HCT116 (cell line): ENCODE measurements around the gene FAM47A. TPM values are rescaled to one million over a fixed set of nuclear protein-coding genes. Genes with fewer than 3 reads are reported as not detected.

Source experiments
- ATAC-seq: fragments of 200-7000 bp; cut with Tn5 transposase; 2 replicates; pipeline ENCODE4 v1.9.1; 2020; ENCODE audit warnings: mild to moderate bottlenecking, moderate library complexity
- BruUV-seq: library from RNA; stranded (reverse); fragments of 400-500 nt; replicated peaks from 2 replicates; lab custom pipeline; 2021; lab: Mats Ljungman, UMichigan
- CTCF ChIA-PET: fragments of 300-600 bp; sonication (Branson Sonifier 250); formaldehyde crosslinking; loops from one replicate; lab custom pipeline; 2021; ENCODE audit warnings: antibody characterized with exemption; lab: Charles Lee
- POLR2A ChIA-PET: fragments of 300-600, 350-600 bp; sonication (Branson Sonifier 250); formaldehyde crosslinking; loops from one replicate; lab custom pipeline; 2021; ENCODE audit warnings: antibody characterized with exemption; lab: Charles Lee
- RAD21 ChIA-PET, 2 experiments: fragments of 300-600 bp; sonication (Branson Sonifier 250); formaldehyde crosslinking; loops; one replicate each; lab custom pipeline; 2023; ENCODE audit warnings: low total read pairs in 2 of 2; ENCODE audit not compliant: uncharacterized antibody in 2 of 2, unreplicated experiment in 2 of 2, low non-redundant PET in 1 of 2; lab: Charles Lee
- DNase-seq: peaks from one replicate; pipeline ENCODE4 v3.0.0-alpha.2; 2010; ENCODE audit warnings: low read depth, low spot score
- H2AFZ ChIP-seq: fragments of 200-600 bp; shearing (Covaris generic), sonication (generic); 2 replicates; pipeline ENCODE4 v1.6.1; 2017; ENCODE audit warnings: low read depth, mixed run types, mixed read lengths, antibody characterized with exemption, low read length; ENCODE audit not compliant: poor library complexity, severe bottlenecking
- H3K27ac ChIP-seq: 2 replicates; pipeline ENCODE4 v1.5.1; 2012; ENCODE audit warnings: low read depth, low read length
- H3K27me3 ChIP-seq: fragments of 200-600 bp; sonication (generic); 2 replicates; pipeline ENCODE4 v1.6.1; 2016; ENCODE audit warnings: mixed run types, low read length, mixed read lengths; ENCODE audit not compliant: insufficient read depth
- H3K36me3 ChIP-seq, 2 experiments: fragments of 200-500 bp in 1 of 2; fragments of 200-600 bp in 1 of 2; sonication (Bioruptor generic) in 1 of 2; sonication (generic) in 1 of 2; 2 replicates each; pipeline versions ENCODE4 v1.5.1 to v1.6.1; 2014 to 2016; ENCODE audit warnings: low read length in 2 of 2, inconsistent platforms in 1 of 2, mixed read lengths in 1 of 2, mixed run types in 1 of 2; ENCODE audit not compliant: insufficient read depth in 2 of 2, control insufficient read depth in 1 of 2
- H3K4me1 ChIP-seq, 2 experiments: fragments of 200-600 bp in 1 of 2; sonication (generic) in 1 of 2; 2 replicates each; pipeline versions ENCODE4 v1.5.1 to v1.6.1; 2012 to 2017; ENCODE audit warnings: low read length in 2 of 2, inconsistent platforms in 1 of 2, mild to moderate bottlenecking in 1 of 2, mixed read lengths in 1 of 2, mixed run types in 1 of 2, moderate library complexity in 1 of 2; ENCODE audit not compliant: insufficient read depth in 2 of 2, control insufficient read depth in 1 of 2
- H3K4me2 ChIP-seq: fragments of 200-600 bp; sonication (generic); 2 replicates; pipeline ENCODE4 v1.6.1; 2017; ENCODE audit warnings: mixed run types, low read length, mixed read lengths
- H3K4me3 ChIP-seq, 2 experiments: fragments of 200-600 bp in 1 of 2; sonication (generic) in 1 of 2; replicated peaks in 1 of 2; 2 replicates each; pipeline ENCODE4 v1.5.1; 2011 to 2016; ENCODE audit warnings: low read length in 2 of 2, control low read depth in 1 of 2, low read depth in 1 of 2, mild to moderate bottlenecking in 1 of 2, mixed read lengths in 1 of 2, mixed run types in 1 of 2
- H3K79me2 ChIP-seq: fragments of 200-600 bp; sonication (generic); 2 replicates; pipeline ENCODE4 v1.6.1; 2017; ENCODE audit warnings: mild to moderate bottlenecking, mixed run types, low read length, moderate library complexity, mixed read lengths; ENCODE audit not compliant: insufficient read depth
- H3K9ac ChIP-seq: fragments of 200-600 bp; sonication (generic); 2 replicates; pipeline ENCODE4 v1.6.1; 2016; ENCODE audit warnings: low read length, mixed read lengths
- H3K9me2 ChIP-seq: fragments of 200-600 bp; sonication (generic), shearing (Covaris generic); 2 replicates; pipeline ENCODE4 v1.6.1; 2017; ENCODE audit warnings: mixed run types, mild to moderate bottlenecking, moderate library complexity; ENCODE audit not compliant: insufficient read depth
- H3K9me3 ChIP-seq, 2 experiments: fragments of 200-500 bp in 1 of 2; fragments of 200-600 bp in 1 of 2; sonication (Bioruptor generic) in 1 of 2; sonication (generic) in 1 of 2; 2 replicates each; pipeline ENCODE4 v1.6.1; 2014 to 2017; ENCODE audit warnings: low read length in 2 of 2, mixed read lengths in 2 of 2, inconsistent platforms in 1 of 2, low read depth in 1 of 2, mild to moderate bottlenecking in 1 of 2, mixed run types in 1 of 2, moderate library complexity in 1 of 2; ENCODE audit not compliant: control insufficient read depth in 1 of 2, insufficient read depth in 1 of 2
- H4K20me1 ChIP-seq: fragments of 200-600 bp; sonication (generic), shearing (Covaris generic); 2 replicates; pipeline ENCODE4 v1.6.1; 2017; ENCODE audit warnings: mixed run types, mild to moderate bottlenecking, moderate library complexity; ENCODE audit not compliant: insufficient read depth
- ATF3 ChIP-seq: IDR thresholded peaks from 2 replicates; pipeline ENCODE4 v1.6.1; 2012
- CBX3 ChIP-seq: IDR thresholded peaks from 2 replicates; pipeline ENCODE4 v1.6.1; 2012; ENCODE audit warnings: low read depth
- CEBPB ChIP-seq: IDR thresholded peaks from 2 replicates; pipeline ENCODE4 v1.6.1; 2012; ENCODE audit warnings: low read depth
- EGR1 ChIP-seq: IDR thresholded peaks from 2 replicates; pipeline ENCODE4 v1.6.1; 2012; ENCODE audit warnings: low read depth
- EZH2 ChIP-seq: fragments of 200-600 bp; sonication (generic); IDR thresholded peaks from 2 replicates; pipeline ENCODE4 v1.6.1; 2017; ENCODE audit warnings: antibody characterized with exemption, mixed run types
- EZH2phosphoT487 ChIP-seq: fragments of 200-600 bp; IDR thresholded peaks from 2 replicates; pipeline ENCODE4 v1.6.1; 2018; ENCODE audit warnings: antibody characterized with exemption, borderline replicate concordance
- FOSL1 ChIP-seq: IDR thresholded peaks from 2 replicates; pipeline ENCODE4 v1.6.1; 2012; ENCODE audit warnings: low read depth
- MAX ChIP-seq: IDR thresholded peaks from 2 replicates; pipeline ENCODE4 v1.6.1; 2012
- POLR2AphosphoS5 ChIP-seq: IDR thresholded peaks from 2 replicates; pipeline ENCODE4 v1.6.1; 2011; ENCODE audit warnings: mild to moderate bottlenecking, low read depth, low read length, moderate library complexity
- RAD21 ChIP-seq: IDR thresholded peaks from 2 replicates; pipeline ENCODE4 v1.6.1; 2012; ENCODE audit warnings: low read depth, mild to moderate bottlenecking
- SIN3A ChIP-seq: IDR thresholded peaks from 2 replicates; pipeline ENCODE4 v1.6.1; 2012; ENCODE audit warnings: low read depth
- SP1 ChIP-seq: IDR thresholded peaks from 2 replicates; pipeline ENCODE4 v1.6.1; 2012; ENCODE audit warnings: low read depth
- SRF ChIP-seq: IDR thresholded peaks from 2 replicates; pipeline ENCODE4 v1.6.1; 2012; ENCODE audit warnings: low read depth
- TCF7L2 ChIP-seq: IDR thresholded peaks from 2 replicates; pipeline ENCODE4 v1.7.0; 2011; ENCODE audit warnings: borderline replicate concordance, inconsistent platforms; ENCODE audit not compliant: insufficient read depth, insufficient read length; ENCODE audit errors: extremely low read depth
- YY1 ChIP-seq: IDR thresholded peaks from 2 replicates; pipeline ENCODE4 v1.6.1; 2011; ENCODE audit warnings: low read length, low read depth, moderate library complexity, mild to moderate bottlenecking; ENCODE audit not compliant: insufficient replicate concordance; ENCODE audit errors: extremely low read depth
- ZFX ChIP-seq: fragments of 450-650 bp; IDR thresholded peaks from 2 replicates; pipeline ENCODE4 v1.6.1; 2017
- ZNF274 ChIP-seq: fragments of 200-500 bp; sonication (Bioruptor generic); IDR thresholded peaks from 2 replicates; pipeline ENCODE4 v1.6.1; 2014; ENCODE audit warnings: mild to moderate bottlenecking, low read depth, low read length, inconsistent platforms
- intact Hi-C: fragments of 100-400 bp; cut with micrococcal nuclease; formaldehyde crosslinking; loops from 2 replicates; pipeline ENCODE4 v1.10.0; 2022
- total RNA-seq: library from RNA; stranded (reverse); gene quantifications from one replicate; pipeline ENCODE4 v1.2.1, GENCODE V29; 2021; ENCODE audit not compliant: unreplicated experiment
- TF ChIP-seq, protein P1 (sequence below): IDR thresholded peaks from 2 replicates; pipeline ENCODE4 v1.6.1; 2011; ENCODE audit warnings: mild to moderate bottlenecking, low read length, moderate library complexity; ENCODE audit not compliant: insufficient replicate concordance; ENCODE audit errors: extremely low read depth
- TF ChIP-seq, protein P2 (sequence below): IDR thresholded peaks from 2 replicates; pipeline ENCODE4 v1.6.1; 2012; ENCODE audit warnings: low read depth

Gene FAM47A
- total RNA-seq, 1 experiment from 2014 or later: not detected

GRCh38 chrX:34146906-34147305 lies 14.8 kb upstream of the FAM47A start:
- H3K9me3 ChIP-seq: no peaks in the 10 kb centered on the region
- no peak overlapping the region for H2AFZ ChIP-seq
- ATAC-seq (no peak), DNase-seq (no peak)
- H3K36me3 ChIP-seq: no peaks in the 10 kb centered on the region
- TF ChIP-seq ZNF274: no peak
- no peak for TF ChIP-seq ZFX
- no peak for TF ChIP-seq CEBPB
- TF ChIP-seq CBX3: no peak
- no peak for TF ChIP-seq FOSL1
- TF ChIP-seq, protein P1, sequence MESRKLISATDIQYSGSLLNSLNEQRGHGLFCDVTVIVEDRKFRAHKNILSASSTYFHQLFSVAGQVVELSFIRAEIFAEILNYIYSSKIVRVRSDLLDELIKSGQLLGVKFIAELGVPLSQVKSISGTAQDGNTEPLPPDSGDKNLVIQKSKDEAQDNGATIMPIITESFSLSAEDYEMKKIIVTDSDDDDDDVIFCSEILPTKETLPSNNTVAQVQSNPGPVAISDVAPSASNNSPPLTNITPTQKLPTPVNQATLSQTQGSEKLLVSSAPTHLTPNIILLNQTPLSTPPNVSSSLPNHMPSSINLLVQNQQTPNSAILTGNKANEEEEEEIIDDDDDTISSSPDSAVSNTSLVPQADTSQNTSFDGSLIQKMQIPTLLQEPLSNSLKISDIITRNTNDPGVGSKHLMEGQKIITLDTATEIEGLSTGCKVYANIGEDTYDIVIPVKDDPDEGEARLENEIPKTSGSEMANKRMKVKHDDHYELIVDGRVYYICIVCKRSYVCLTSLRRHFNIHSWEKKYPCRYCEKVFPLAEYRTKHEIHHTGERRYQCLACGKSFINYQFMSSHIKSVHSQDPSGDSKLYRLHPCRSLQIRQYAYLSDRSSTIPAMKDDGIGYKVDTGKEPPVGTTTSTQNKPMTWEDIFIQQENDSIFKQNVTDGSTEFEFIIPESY: no peak
- TF ChIP-seq ATF3: no peak
- no peak for TF ChIP-seq EZH2
- no peak for TF ChIP-seq EZH2phosphoT487
- TF ChIP-seq YY1: no peak
- no peak for TF ChIP-seq MAX
- no peak for TF ChIP-seq POLR2AphosphoS5
- TF ChIP-seq SIN3A: no peak
- TF ChIP-seq EGR1: no peak
- TF ChIP-seq SP1: no peak
- TF ChIP-seq, protein P2, sequence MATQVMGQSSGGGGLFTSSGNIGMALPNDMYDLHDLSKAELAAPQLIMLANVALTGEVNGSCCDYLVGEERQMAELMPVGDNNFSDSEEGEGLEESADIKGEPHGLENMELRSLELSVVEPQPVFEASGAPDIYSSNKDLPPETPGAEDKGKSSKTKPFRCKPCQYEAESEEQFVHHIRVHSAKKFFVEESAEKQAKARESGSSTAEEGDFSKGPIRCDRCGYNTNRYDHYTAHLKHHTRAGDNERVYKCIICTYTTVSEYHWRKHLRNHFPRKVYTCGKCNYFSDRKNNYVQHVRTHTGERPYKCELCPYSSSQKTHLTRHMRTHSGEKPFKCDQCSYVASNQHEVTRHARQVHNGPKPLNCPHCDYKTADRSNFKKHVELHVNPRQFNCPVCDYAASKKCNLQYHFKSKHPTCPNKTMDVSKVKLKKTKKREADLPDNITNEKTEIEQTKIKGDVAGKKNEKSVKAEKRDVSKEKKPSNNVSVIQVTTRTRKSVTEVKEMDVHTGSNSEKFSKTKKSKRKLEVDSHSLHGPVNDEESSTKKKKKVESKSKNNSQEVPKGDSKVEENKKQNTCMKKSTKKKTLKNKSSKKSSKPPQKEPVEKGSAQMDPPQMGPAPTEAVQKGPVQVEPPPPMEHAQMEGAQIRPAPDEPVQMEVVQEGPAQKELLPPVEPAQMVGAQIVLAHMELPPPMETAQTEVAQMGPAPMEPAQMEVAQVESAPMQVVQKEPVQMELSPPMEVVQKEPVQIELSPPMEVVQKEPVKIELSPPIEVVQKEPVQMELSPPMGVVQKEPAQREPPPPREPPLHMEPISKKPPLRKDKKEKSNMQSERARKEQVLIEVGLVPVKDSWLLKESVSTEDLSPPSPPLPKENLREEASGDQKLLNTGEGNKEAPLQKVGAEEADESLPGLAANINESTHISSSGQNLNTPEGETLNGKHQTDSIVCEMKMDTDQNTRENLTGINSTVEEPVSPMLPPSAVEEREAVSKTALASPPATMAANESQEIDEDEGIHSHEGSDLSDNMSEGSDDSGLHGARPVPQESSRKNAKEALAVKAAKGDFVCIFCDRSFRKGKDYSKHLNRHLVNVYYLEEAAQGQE: no peak
- TF ChIP-seq RAD21: no peak
- TF ChIP-seq TCF7L2: no peak
- TF ChIP-seq SRF: no peak
- no peak overlapping the region for H3K4me2 ChIP-seq
- intact Hi-C loops: no loop called here
- H3K9me2 ChIP-seq: no peaks in the 10 kb centered on the region
- H3K4me1 ChIP-seq: no peaks in the 10 kb centered on the region
- ChIA-PET RAD21 (no interaction called here), CTCF (no interaction called here), POLR2A (no interaction called here)
- no peak overlapping the region for H3K27ac ChIP-seq
- no peak overlapping the region for H3K9ac ChIP-seq
- BruUV-seq: no TSS peak
- H3K27me3 ChIP-seq: no peaks in the 10 kb centered on the region
- H4K20me1 ChIP-seq: no peaks in the 10 kb centered on the region
- no peak overlapping the region for H3K4me3 ChIP-seq
- no peaks in the 10 kb centered on the region for H3K79me2 ChIP-seq
